ENCODE measurements around the gene NPAS3. TPM values are rescaled to one million over a fixed set of nuclear protein-coding genes. Genes with fewer than 3 reads are reported as not detected.

Gene NPAS3
- total RNA-seq, 6 donors from 2014 or later, result 0.30 to 0.77 (median 0.59) TPM; not detected in 2

DNA sequence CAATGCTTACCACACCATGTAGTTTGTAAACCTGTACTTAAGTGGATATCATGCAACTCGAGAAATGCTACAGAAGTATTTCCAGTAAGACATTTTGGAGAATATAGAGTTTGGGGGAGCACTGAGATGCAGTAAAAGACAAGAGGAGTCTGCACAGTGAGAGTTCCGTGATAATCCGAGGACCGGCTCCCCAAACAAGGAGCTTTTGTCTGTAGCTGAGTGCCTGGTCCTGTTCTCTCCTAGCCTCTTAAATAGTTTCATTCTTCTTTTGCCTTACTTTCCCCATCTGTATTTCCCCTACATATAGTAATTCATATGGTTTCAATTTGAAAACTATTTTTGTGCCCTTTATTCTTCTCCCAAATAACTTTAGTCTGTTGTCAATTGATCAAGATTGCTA is 648.1 kb downstream of the NPAS3 start:
- no peaks in the 10 kb centered on the region for H3K9me3 ChIP-seq
- H3K27me3 ChIP-seq, result no peaks in the 10 kb centered on the region
- H3K27ac ChIP-seq, result no peak overlapping the region
- 85 to 90% methylated on average over 4 of the region's 4 CpGs for WGBS, 2 donors
- H3K4me1 ChIP-seq, result no peaks in the 10 kb centered on the region
- no peak for DNase-seq
- TF ChIP-seq POLR2AphosphoS5 (IDR thresholded peaks at IDR 0.05) (no peak), EP300 (IDR thresholded peaks at IDR 0.05) (no peak), POLR2A (IDR thresholded peaks at IDR 0.05) (no peak)
- TF ChIP-seq, protein P1, sequence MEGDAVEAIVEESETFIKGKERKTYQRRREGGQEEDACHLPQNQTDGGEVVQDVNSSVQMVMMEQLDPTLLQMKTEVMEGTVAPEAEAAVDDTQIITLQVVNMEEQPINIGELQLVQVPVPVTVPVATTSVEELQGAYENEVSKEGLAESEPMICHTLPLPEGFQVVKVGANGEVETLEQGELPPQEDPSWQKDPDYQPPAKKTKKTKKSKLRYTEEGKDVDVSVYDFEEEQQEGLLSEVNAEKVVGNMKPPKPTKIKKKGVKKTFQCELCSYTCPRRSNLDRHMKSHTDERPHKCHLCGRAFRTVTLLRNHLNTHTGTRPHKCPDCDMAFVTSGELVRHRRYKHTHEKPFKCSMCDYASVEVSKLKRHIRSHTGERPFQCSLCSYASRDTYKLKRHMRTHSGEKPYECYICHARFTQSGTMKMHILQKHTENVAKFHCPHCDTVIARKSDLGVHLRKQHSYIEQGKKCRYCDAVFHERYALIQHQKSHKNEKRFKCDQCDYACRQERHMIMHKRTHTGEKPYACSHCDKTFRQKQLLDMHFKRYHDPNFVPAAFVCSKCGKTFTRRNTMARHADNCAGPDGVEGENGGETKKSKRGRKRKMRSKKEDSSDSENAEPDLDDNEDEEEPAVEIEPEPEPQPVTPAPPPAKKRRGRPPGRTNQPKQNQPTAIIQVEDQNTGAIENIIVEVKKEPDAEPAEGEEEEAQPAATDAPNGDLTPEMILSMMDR (IDR thresholded peaks at IDR 0.05), result no peak
- H3K4me3 ChIP-seq, result no peak overlapping the region
- no peak for ATAC-seq (ENCODE audit: low FRiP score in 2 of 2)
- H3K36me3 ChIP-seq, result no peaks in the 10 kb centered on the region

DNA sequence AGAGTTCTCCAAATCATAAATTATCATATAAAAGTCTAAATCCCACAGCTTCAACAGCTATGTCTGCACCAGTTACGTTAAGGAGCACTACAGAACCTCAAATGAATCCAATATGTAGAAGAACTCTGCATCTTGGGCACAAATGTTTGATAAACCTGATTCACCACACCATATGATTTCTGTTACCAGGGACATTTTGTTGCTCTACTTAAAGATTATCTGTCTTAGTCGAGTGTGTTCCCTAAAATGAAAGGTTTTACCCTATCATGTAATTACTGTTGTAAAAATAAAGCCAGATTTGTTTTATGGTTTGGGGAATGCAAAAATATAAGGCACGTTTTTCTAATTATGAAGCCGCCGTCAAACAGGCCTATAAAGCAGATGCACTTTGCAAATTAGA is 649.1 kb downstream of the NPAS3 start:
- no peak for ATAC-seq (ENCODE audit: low FRiP score in 2 of 2)

GRCh38 chr14:33588771-33589170 is 650.1 kb downstream of the NPAS3 start:
- no peak overlapping the region for H3K4me3 ChIP-seq
- DNase-seq (no peak), ATAC-seq (ENCODE audit: low FRiP score in 2 of 2) (no peak)
- H3K9me3 ChIP-seq, result no peaks in the 10 kb centered on the region
- TF ChIP-seq, protein P1 (IDR thresholded peaks at IDR 0.05), result no peak
- TF ChIP-seq EP300 (IDR thresholded peaks at IDR 0.05) (no peak), POLR2A (IDR thresholded peaks at IDR 0.05) (no peak), POLR2AphosphoS5 (IDR thresholded peaks at IDR 0.05) (no peak)
- H3K4me1 ChIP-seq, result no peaks in the 10 kb centered on the region
- H3K27me3 ChIP-seq, result no peaks in the 10 kb centered on the region
- no peak overlapping the region for H3K27ac ChIP-seq
- 88 to 94% methylated on average over 4 of the region's 4 CpGs for WGBS, 2 donors
- no peaks in the 10 kb centered on the region for H3K36me3 ChIP-seq

More for the DNA sequence above, 649.1 kb downstream of the NPAS3 start:
- DNase-seq, result no peak
- Histone ChIP-seq H3K27me3 (no peaks in the 10 kb centered on the region), H3K27ac (no peak overlapping the region), H3K4me3 (no peak overlapping the region), H3K36me3 (no peaks in the 10 kb centered on the region), H3K4me1 (no peaks in the 10 kb centered on the region), H3K9me3 (no peaks in the 10 kb centered on the region)
- 83% methylated on average over 5 of the region's 5 CpGs for WGBS, 2 donors
- TF ChIP-seq EP300 (IDR thresholded peaks at IDR 0.05) (no peak), POLR2A (IDR thresholded peaks at IDR 0.05) (no peak), POLR2AphosphoS5 (IDR thresholded peaks at IDR 0.05) (no peak)
- TF ChIP-seq, protein P1 (IDR thresholded peaks at IDR 0.05), result no peak

GRCh38 chr14:33589334-33589733 is 650.7 kb downstream of the NPAS3 start:
- no peaks in the 10 kb centered on the region for H3K27me3 ChIP-seq
- no peaks in the 10 kb centered on the region for H3K9me3 ChIP-seq
- ATAC-seq (ENCODE audit: low FRiP score in 2 of 2) (peak in 1 of 2 donors; percentile 23), DNase-seq (no peak)
- TF ChIP-seq, protein P1 (IDR thresholded peaks at IDR 0.05), result no peak
- no peak overlapping the region for H3K27ac ChIP-seq
- H3K4me1 ChIP-seq, result no peaks in the 10 kb centered on the region
- H3K4me3 ChIP-seq, result no peak overlapping the region
- 63 to 84% methylated on average over 3 of the region's 3 CpGs for WGBS, 2 donors
- H3K36me3 ChIP-seq, result no peaks in the 10 kb centered on the region

- H3K27ac ChIP-seq, result no peak overlapping the region
- 72 to 79% methylated on average over 4 of the region's 4 CpGs for WGBS, 2 donors
- no peak for ATAC-seq (ENCODE audit: low FRiP score in 2 of 2)
- no peaks in the 10 kb centered on the region for H3K4me1 ChIP-seq
- no peak overlapping the region for H3K4me3 ChIP-seq
- TF ChIP-seq, protein P1 (IDR thresholded peaks at IDR 0.05), result no peak
- TF ChIP-seq POLR2AphosphoS5 (IDR thresholded peaks at IDR 0.05) (no peak), EP300 (IDR thresholded peaks at IDR 0.05) (no peak), POLR2A (IDR thresholded peaks at IDR 0.05) (no peak)
- no peak for DNase-seq
- H3K36me3 ChIP-seq, result no peaks in the 10 kb centered on the region
- H3K27me3 ChIP-seq, result no peaks in the 10 kb centered on the region
- no peaks in the 10 kb centered on the region for H3K9me3 ChIP-seq
Observed at GRCh38 chr14:33590891-33591630, 652.4 kb downstream of the NPAS3 start.
